GM12892 (cell line): ENCODE results near the gene GPS2.

Experiments used
- POLR2A ChIP-seq: IDR thresholded peaks from 2 replicates; pipeline ENCODE4 v1.6.1; 2011; ENCODE audit warnings: low read depth, low read length, control low read depth
- POLR2AphosphoS5 ChIP-seq: IDR thresholded peaks from 2 replicates; pipeline ENCODE4 v1.6.1; 2011; ENCODE audit warnings: low read depth, low read length, control low read depth
- TAF1 ChIP-seq: IDR thresholded peaks from 2 replicates; pipeline ENCODE4 v1.6.1; 2011; ENCODE audit warnings: low read depth, mild to moderate bottlenecking, control low read depth, low read length, borderline replicate concordance

DNA sequence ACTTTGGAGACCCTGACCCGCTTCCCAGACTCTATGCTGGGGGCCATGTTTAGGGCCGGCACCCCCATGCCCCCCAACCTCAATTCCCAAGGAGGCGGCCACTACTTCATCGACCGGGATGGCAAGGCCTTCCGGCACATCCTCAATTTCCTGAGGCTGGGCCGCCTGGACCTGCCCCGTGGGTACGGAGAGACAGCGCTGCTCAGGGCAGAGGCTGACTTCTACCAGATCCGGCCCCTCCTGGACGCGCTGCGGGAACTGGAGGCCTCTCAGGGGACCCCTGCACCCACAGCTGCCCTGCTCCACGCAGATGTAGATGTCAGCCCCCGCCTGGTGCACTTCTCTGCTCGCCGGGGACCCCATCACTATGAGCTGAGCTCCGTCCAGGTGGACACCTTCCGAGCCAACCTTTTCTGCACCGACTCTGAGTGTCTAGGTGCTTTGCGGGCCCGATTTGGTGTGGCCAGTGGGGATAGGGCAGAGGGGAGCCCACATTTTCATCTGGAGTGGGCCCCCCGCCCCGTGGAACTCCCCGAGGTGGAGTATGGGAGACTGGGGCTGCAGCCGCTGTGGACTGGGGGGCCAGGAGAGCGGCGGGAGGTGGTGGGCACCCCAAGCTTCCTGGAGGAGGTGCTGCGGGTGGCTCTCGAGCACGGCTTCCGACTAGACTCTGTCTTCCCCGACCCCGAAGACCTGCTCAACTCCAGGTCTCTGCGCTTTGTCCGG is 37.9 kb upstream of the GPS2 start:
- no peak for TF ChIP-seq POLR2A
- TF ChIP-seq TAF1 = no peak
- TF ChIP-seq POLR2AphosphoS5 = no peak
